Neural cell (in vitro differentiated cells): Measurements from ENCODE around the gene MTR.

Experiments
- MXI1 ChIP-seq: fragments of 450-650 bp; conservative IDR thresholded peaks from 2 replicates; pipeline ENCODE4 v1.6.1; 2014; ENCODE audit warnings: antibody characterized with exemption, mild to moderate bottlenecking; ENCODE audit not compliant: poor library complexity, severe bottlenecking
- POLR2AphosphoS5 ChIP-seq: IDR thresholded peaks from 2 replicates; pipeline ENCODE4 v1.6.1; 2012
- SMC3 ChIP-seq: fragments of 450-650 bp; conservative IDR thresholded peaks from 2 replicates; pipeline ENCODE4 v1.6.1; 2014; ENCODE audit warnings: antibody characterized with exemption, mild to moderate bottlenecking, moderate library complexity; ENCODE audit not compliant: poor library complexity
- TF ChIP-seq, protein P1 (sequence below): fragments of 450-650 bp; IDR thresholded peaks from 2 replicates; pipeline ENCODE4 v1.5.1; 2014; ENCODE audit warnings: antibody characterized with exemption, mild to moderate bottlenecking, moderate library complexity; ENCODE audit not compliant: poor library complexity, severe bottlenecking

GRCh38 chr1:236930503-236930902 lies 135.4 kb downstream of the MTR start:
- TF ChIP-seq, protein P1, sequence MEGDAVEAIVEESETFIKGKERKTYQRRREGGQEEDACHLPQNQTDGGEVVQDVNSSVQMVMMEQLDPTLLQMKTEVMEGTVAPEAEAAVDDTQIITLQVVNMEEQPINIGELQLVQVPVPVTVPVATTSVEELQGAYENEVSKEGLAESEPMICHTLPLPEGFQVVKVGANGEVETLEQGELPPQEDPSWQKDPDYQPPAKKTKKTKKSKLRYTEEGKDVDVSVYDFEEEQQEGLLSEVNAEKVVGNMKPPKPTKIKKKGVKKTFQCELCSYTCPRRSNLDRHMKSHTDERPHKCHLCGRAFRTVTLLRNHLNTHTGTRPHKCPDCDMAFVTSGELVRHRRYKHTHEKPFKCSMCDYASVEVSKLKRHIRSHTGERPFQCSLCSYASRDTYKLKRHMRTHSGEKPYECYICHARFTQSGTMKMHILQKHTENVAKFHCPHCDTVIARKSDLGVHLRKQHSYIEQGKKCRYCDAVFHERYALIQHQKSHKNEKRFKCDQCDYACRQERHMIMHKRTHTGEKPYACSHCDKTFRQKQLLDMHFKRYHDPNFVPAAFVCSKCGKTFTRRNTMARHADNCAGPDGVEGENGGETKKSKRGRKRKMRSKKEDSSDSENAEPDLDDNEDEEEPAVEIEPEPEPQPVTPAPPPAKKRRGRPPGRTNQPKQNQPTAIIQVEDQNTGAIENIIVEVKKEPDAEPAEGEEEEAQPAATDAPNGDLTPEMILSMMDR = no peak
- no peak for TF ChIP-seq MXI1
- TF ChIP-seq SMC3 = no peak
- TF ChIP-seq POLR2AphosphoS5 = no peak
